Thyroid gland (tissue), 4 donors: ENCODE measurements around the gene ZCWPW2.
A peak's percentile ranks its signal among the peaks of the same experiment; 100 is the strongest.

ENCODE experiments used
- CTCF ChIP-seq, 6 experiments: fragments of 200-600 bp in 3 of 6; fragments of 450-650 bp in 3 of 6; sonication (generic) in 3 of 6; IDR thresholded peaks; one replicate each; pipeline ENCODE4 v1.5.1; 2016 to 2019; ENCODE audit warnings: antibody characterized with exemption in 6 of 6, mild to moderate bottlenecking in 2 of 6, inconsistent platforms in 1 of 6, moderate library complexity in 1 of 6
- POLR2A ChIP-seq, 2 donors: fragments of 450-650 bp; IDR thresholded peaks; one replicate each; pipeline ENCODE4 v1.6.1; 2017; ENCODE audit warnings: antibody characterized with exemption in 2 of 2, mild to moderate bottlenecking in 2 of 2, moderate library complexity in 1 of 2

GRCh38 chr3:28334552-28334951 is 14.0 kb upstream of the ZCWPW2 start:
- TF ChIP-seq POLR2A (IDR thresholded peaks at IDR 0.05) (no peak), CTCF (IDR thresholded peaks at IDR 0.05) (peak in 2 of 6 experiments; percentile 15 to 26)
